CD4-positive, alpha-beta T cell (primary cell): Measurements from ENCODE around the gene TENM4. TPM values are rescaled to one million over a fixed set of nuclear protein-coding genes. Genes with fewer than 3 reads are reported as not detected.

Source experiments
- ATAC-seq: fragments of 200-7000 bp; cut with Tn5 transposase; one replicate; pipeline ENCODE4 v1.10.0; 2022; ENCODE audit warnings: mild to moderate bottlenecking; ENCODE audit not compliant: poor library complexity
- CTCF ChIA-PET: fragments of 350-600 bp; sonication (Branson Sonifier 250); formaldehyde crosslinking; loops from one replicate; lab custom pipeline; 2021; ENCODE audit warnings: antibody characterized with exemption, inconsistent platforms; lab: Charles Lee
- POLR2A ChIA-PET: fragments of 350-600 bp; sonication (Branson Sonifier 250); formaldehyde crosslinking; loops from one replicate; lab custom pipeline; 2021; ENCODE audit warnings: antibody characterized with exemption, inconsistent platforms; lab: Charles Lee
- DNase-seq, 14 experiments: peaks; one replicate each; pipeline ENCODE4 v3.0.0-alpha.2; 2013 to 2020; ENCODE audit warnings: mixed read lengths in 2 of 14
- H3K27ac ChIP-seq, 2 donors: one replicate each; pipeline versions ENCODE4 v1.5.1 to v1.7.0; 2013; ENCODE audit warnings: low read length in 2 of 2, low read depth in 1 of 2, mild to moderate bottlenecking in 1 of 2
- H3K27me3 ChIP-seq, 2 experiments: 1 replicate in 1 of 2; 2 replicates in 1 of 2; pipeline versions ENCODE4 v1.6.1 to v1.7.0; 2013; ENCODE audit warnings: low read length in 2 of 2, control low read depth in 1 of 2, mild to moderate bottlenecking in 1 of 2, moderate library complexity in 1 of 2; ENCODE audit not compliant: insufficient read depth in 2 of 2, control insufficient read depth in 1 of 2
- H3K36me3 ChIP-seq: one replicate; pipeline ENCODE4 v1.6.1; 2013; ENCODE audit warnings: low read length, control low read depth; ENCODE audit not compliant: insufficient read depth
- H3K4me1 ChIP-seq: one replicate; pipeline ENCODE4 v1.6.1; 2013; ENCODE audit warnings: low read length, control low read depth; ENCODE audit not compliant: insufficient read depth
- H3K4me3 ChIP-seq: one replicate; pipeline ENCODE4 v1.5.1; 2013; ENCODE audit warnings: mild to moderate bottlenecking, low read length, moderate library complexity
- H3K9me3 ChIP-seq, 2 experiments: 1 replicate in 1 of 2; 2 replicates in 1 of 2; pipeline versions ENCODE4 v1.6.1 to v1.7.0; 2013; ENCODE audit warnings: low read length in 2 of 2, mild to moderate bottlenecking in 2 of 2, control low read depth in 1 of 2, moderate library complexity in 1 of 2; ENCODE audit not compliant: control insufficient read depth in 1 of 2, insufficient read depth in 1 of 2
- H3K27ac Mint-ChIP-seq: one replicate; pipeline ENCODE4 v1.8.0; 2020; ENCODE audit warnings: mixed read lengths
- H3K27me3 Mint-ChIP-seq: one replicate; pipeline ENCODE4 v1.8.0; 2021; ENCODE audit warnings: mixed read lengths
- H3K36me3 Mint-ChIP-seq: one replicate; pipeline ENCODE4 v1.8.0; 2021; ENCODE audit warnings: low read depth, mixed read lengths
- H3K4me1 Mint-ChIP-seq: one replicate; pipeline ENCODE4 v1.8.0; 2021; ENCODE audit warnings: low read depth, mixed read lengths
- H3K4me3 Mint-ChIP-seq: one replicate; pipeline ENCODE4 v1.8.0; 2020; ENCODE audit warnings: mild to moderate bottlenecking, mixed read lengths
- H3K9me3 Mint-ChIP-seq: one replicate; pipeline ENCODE4 v1.8.0; 2020; ENCODE audit warnings: mixed read lengths
- intact Hi-C, 2 experiments: fragments of 100-400 bp; cut with DNase I in 1 of 2; cut with micrococcal nuclease in 1 of 2; formaldehyde crosslinking; loops; one replicate each; pipeline versions ENCODE4 v1.15.1 to v1.9.0; 2023 to 2025; cut with DNase I, micrococcal nuclease
- total RNA-seq, 174 experiments: library from RNA in 2 of 174; stranded (reverse) in 2 of 174; gene quantifications; one replicate each; pipeline ENCODE4 v1.2.3 and lab custom pipeline; 2021 to 2026
- TF ChIP-seq, protein P1 (sequence below): fragments of 200-600 bp; IDR thresholded peaks from one replicate; pipeline ENCODE4 v1.8.0; 2022; ENCODE audit warnings: antibody characterized with exemption, mild to moderate bottlenecking

The TENM4 gene
- total RNA-seq, 2 experiments from 2014 or later, result 0.22 to 0.31 TPM

DNA sequence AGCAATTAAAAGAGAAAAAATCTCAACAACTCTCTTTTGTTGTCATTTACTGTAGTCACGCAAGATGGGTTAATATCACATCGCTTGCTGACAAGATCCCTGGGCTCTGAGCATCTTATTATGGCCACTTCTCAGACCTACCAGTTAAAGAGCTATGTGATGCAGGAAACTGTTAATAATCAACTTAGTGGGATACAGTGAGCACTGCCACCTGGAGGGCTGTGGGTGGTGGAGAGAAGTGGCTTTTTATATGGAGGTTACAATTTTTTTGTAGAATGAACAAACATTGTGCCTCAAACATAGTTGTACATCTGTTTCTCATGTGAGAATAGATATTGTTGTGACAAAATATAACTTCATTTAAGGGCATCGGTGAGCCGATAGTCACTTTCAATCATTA is 181.0 kb downstream of the TENM4 start:
- Mint-ChIP-seq H3K9me3 (peaks cover 6% of the 10 kb centered on the region), H3K27ac (no peak overlapping the region)

DNA sequence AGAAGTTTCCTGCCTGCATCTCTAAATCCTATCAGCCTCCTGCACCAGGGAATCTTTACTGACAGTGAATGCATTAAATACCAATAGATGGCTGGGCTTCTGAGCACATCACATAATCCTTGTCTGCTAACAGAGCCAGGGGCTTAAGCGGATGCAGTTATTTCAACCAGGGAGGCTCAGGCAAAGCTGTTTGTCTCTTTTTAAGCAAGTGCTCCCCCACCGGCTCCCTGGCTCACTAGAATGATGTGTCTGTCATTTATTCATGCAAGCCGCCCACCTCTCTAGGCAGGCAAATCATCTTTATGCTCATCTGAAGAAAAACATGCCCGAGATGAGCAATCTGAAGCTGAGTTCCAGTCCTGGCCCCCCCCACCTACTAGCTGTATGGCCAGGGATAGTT is 182.3 kb downstream of the TENM4 start:
- intact Hi-C loops, result no loop called here
- TF ChIP-seq, protein P1, sequence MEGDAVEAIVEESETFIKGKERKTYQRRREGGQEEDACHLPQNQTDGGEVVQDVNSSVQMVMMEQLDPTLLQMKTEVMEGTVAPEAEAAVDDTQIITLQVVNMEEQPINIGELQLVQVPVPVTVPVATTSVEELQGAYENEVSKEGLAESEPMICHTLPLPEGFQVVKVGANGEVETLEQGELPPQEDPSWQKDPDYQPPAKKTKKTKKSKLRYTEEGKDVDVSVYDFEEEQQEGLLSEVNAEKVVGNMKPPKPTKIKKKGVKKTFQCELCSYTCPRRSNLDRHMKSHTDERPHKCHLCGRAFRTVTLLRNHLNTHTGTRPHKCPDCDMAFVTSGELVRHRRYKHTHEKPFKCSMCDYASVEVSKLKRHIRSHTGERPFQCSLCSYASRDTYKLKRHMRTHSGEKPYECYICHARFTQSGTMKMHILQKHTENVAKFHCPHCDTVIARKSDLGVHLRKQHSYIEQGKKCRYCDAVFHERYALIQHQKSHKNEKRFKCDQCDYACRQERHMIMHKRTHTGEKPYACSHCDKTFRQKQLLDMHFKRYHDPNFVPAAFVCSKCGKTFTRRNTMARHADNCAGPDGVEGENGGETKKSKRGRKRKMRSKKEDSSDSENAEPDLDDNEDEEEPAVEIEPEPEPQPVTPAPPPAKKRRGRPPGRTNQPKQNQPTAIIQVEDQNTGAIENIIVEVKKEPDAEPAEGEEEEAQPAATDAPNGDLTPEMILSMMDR, result no peak
- POLR2A ChIA-PET, result no interaction called here
- Mint-ChIP-seq H3K27ac (no peak overlapping the region), H3K27me3 (no peaks in the 10 kb centered on the region), H3K9me3 (peaks cover 6% of the 10 kb centered on the region), H3K36me3 (no peaks in the 10 kb centered on the region), H3K4me3 (no peak overlapping the region), H3K4me1 (no peaks in the 10 kb centered on the region)
- DNase-seq (no peak), ATAC-seq (no peak)
- Histone ChIP-seq H3K4me1 (no peaks in the 10 kb centered on the region), H3K36me3 (no peaks in the 10 kb centered on the region), H3K4me3 (no peak overlapping the region), H3K9me3 (peaks cover 0 to 3% of the 10 kb centered on the region in 2 experiments), H3K27me3 (peaks cover 0 to 4% of the 10 kb centered on the region in 2 experiments), H3K27ac (no peak overlapping the region)
- CTCF ChIA-PET, result no interaction called here

More for the DNA sequence above, 181.0 kb downstream of the TENM4 start:
- Histone ChIP-seq H3K4me1 (no peaks in the 10 kb centered on the region), H3K27me3 (peaks cover 0 to 4% of the 10 kb centered on the region in 2 experiments), H3K4me3 (no peak overlapping the region), H3K36me3 (no peaks in the 10 kb centered on the region), H3K27ac (no peak overlapping the region), H3K9me3 (peaks cover 0 to 2% of the 10 kb centered on the region in 2 experiments)
- ATAC-seq (no peak), DNase-seq (no peak)
- Mint-ChIP-seq H3K36me3 (no peaks in the 10 kb centered on the region), H3K4me3 (no peak overlapping the region), H3K4me1 (no peaks in the 10 kb centered on the region), H3K27me3 (no peaks in the 10 kb centered on the region)
- ChIA-PET CTCF (no interaction called here), POLR2A (no interaction called here)
- TF ChIP-seq, protein P1, result no peak
- intact Hi-C loops, result no loop called here

DNA sequence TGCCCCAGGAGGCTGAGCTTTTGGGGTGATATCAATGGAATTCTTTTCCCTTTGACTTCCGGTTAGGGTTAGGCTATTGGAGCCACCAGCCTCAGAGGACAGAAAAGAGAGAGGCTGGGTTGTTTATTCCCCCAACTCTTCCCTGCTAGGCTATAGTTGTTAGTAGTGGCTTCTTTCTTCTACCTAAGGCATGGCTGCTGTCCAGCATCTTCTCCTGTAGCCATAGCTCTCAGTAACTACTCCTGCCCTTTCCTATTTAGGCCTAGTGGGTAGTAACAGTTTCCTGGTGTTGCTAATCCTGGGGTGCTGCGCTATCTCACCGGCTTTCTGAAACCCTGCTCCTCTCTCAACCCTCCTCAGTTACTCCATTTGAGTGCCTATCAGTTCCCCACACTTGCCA is 184.9 kb downstream of the TENM4 start:
- TF ChIP-seq, protein P1, result no peak
- peaks cover 6% of the 10 kb centered on the region for H3K9me3 Mint-ChIP-seq
- Histone ChIP-seq H3K36me3 (no peaks in the 10 kb centered on the region), H3K27ac (no peak overlapping the region), H3K9me3 (peaks cover 0 to 3% of the 10 kb centered on the region in 2 experiments), H3K27me3 (peaks cover 0 to 2% of the 10 kb centered on the region in 2 experiments), H3K4me3 (no peak overlapping the region), H3K4me1 (no peaks in the 10 kb centered on the region)
- no peak overlapping the region for H3K27ac Mint-ChIP-seq
- H3K36me3 Mint-ChIP-seq, result no peaks in the 10 kb centered on the region
- POLR2A ChIA-PET, result no interaction called here
- intact Hi-C loops, result no loop called here
- CTCF ChIA-PET, result no interaction called here
- ATAC-seq (no peak), DNase-seq (no peak)
- H3K4me3 Mint-ChIP-seq, result no peak overlapping the region
- H3K4me1 Mint-ChIP-seq, result no peaks in the 10 kb centered on the region
- no peaks in the 10 kb centered on the region for H3K27me3 Mint-ChIP-seq
